Loucy (cell line): Measurements from ENCODE around the gene CYTIP.
"Not testable (repeated sequence)": the region's sequence is repeated elsewhere in the genome, so short reads cannot be mapped to it uniquely, and the experiment has no call there.

Experiments used
- H2AFZ ChIP-seq: fragments of 200-600 bp; sonication (generic); 2 replicates; pipeline ENCODE4 v1.6.0; 2016; ENCODE audit warnings: antibody characterized with exemption, mild to moderate bottlenecking, low read length, moderate library complexity
- H3F3A ChIP-seq: fragments of 200-600 bp; 2 replicates; pipeline ENCODE4 v1.6.0; 2016; ENCODE audit warnings: antibody characterized with exemption, low read depth, mild to moderate bottlenecking
- H3K27me3 ChIP-seq: fragments of 200-600 bp; sonication (generic); 2 replicates; pipeline ENCODE4 v1.6.1; 2014; ENCODE audit warnings: low read length, mild to moderate bottlenecking; ENCODE audit not compliant: insufficient read depth, poor library complexity, severe bottlenecking
- H3K36me3 ChIP-seq: fragments of 200-600 bp; sonication (generic); 2 replicates; pipeline ENCODE4 v1.6.1; 2016; ENCODE audit warnings: low read length; ENCODE audit not compliant: insufficient read depth
- H3K4me1 ChIP-seq: fragments of 200-600 bp; sonication (generic); 2 replicates; pipeline ENCODE4 v1.5.1; 2014; ENCODE audit warnings: low read length, mild to moderate bottlenecking; ENCODE audit not compliant: insufficient read depth, poor library complexity, severe bottlenecking
- H3K4me2 ChIP-seq: fragments of 200-600 bp; sonication (generic); 2 replicates; pipeline ENCODE4 v1.6.0; 2014; ENCODE audit warnings: antibody characterized with exemption, low read length, low read depth, mild to moderate bottlenecking; ENCODE audit not compliant: poor library complexity, severe bottlenecking
- H3K4me3 ChIP-seq: fragments of 200-600 bp; sonication (generic); 2 replicates; pipeline ENCODE4 v1.5.1; 2014; ENCODE audit warnings: low read length, mild to moderate bottlenecking, mixed read lengths; ENCODE audit not compliant: poor library complexity, severe bottlenecking
- H3K79me2 ChIP-seq: fragments of 200-600 bp; sonication (generic); 2 replicates; pipeline ENCODE4 v1.6.1; 2014; ENCODE audit warnings: low read length; ENCODE audit not compliant: insufficient read depth
- H3K9ac ChIP-seq: fragments of 200-600 bp; sonication (generic); 2 replicates; pipeline ENCODE4 v1.6.0; 2014; ENCODE audit warnings: mild to moderate bottlenecking, low read depth, low read length, moderate library complexity; ENCODE audit not compliant: poor library complexity, severe bottlenecking
- H3K9me2 ChIP-seq: fragments of 200-600 bp; sonication (generic); replicated peaks from 2 replicates; pipeline ENCODE4 v1.6.1; 2016; ENCODE audit warnings: low read depth, low read length, mixed read lengths
- H3K9me3 ChIP-seq: fragments of 200-600 bp; sonication (generic); 2 replicates; pipeline ENCODE4 v1.6.1; 2014; ENCODE audit warnings: mild to moderate bottlenecking, antibody characterized with exemption, low read length, low read depth; ENCODE audit not compliant: insufficient read depth
- H4K20me1 ChIP-seq: fragments of 200-600 bp; sonication (generic); 2 replicates; pipeline ENCODE4 v1.6.0; 2014; ENCODE audit warnings: antibody characterized with exemption, low read length, mild to moderate bottlenecking; ENCODE audit not compliant: insufficient read depth, poor library complexity, severe bottlenecking
- EZH2phosphoT487 ChIP-seq: fragments of 200-600 bp; IDR thresholded peaks from 2 replicates; pipeline ENCODE4 v1.6.1; 2018; ENCODE audit warnings: antibody characterized with exemption, mild to moderate bottlenecking, moderate library complexity, borderline replicate concordance
- TF ChIP-seq, protein P1 (sequence below): fragments of 200-600 bp; sonication (generic); conservative IDR thresholded peaks from 2 replicates; pipeline ENCODE4 v1.5.1; 2014; ENCODE audit warnings: mild to moderate bottlenecking, antibody characterized with exemption, low read length

The CYTIP gene

DNA sequence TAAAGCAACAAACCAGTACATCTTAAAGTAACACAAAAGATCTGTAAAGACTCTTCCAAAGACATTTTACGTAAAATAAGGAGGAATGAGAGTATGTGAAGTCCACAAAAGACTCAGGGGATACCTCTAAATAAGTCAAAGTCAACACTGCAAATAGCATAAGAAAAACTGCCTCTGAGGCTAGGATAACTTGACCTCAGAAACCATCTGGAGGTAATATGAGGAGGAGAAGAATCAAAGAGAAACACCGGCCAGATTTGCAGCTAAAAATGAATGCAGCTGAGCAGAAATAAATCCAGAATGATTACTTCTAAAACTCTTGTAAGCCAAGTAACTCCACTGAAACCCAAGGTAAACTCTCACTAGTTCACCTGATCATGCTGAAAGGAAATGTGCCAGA, 66.0 kb downstream of the CYTIP start:
- no peaks in the 10 kb centered on the region for H3K36me3 ChIP-seq
- H3K4me1 ChIP-seq, result no peaks in the 10 kb centered on the region
- H3K4me2 ChIP-seq, result no peak overlapping the region
- no peak overlapping the region for H2AFZ ChIP-seq
- no peaks in the 10 kb centered on the region for H3F3A ChIP-seq
- no peaks in the 10 kb centered on the region for H3K27me3 ChIP-seq
- H3K79me2 ChIP-seq, result no peaks in the 10 kb centered on the region
- H4K20me1 ChIP-seq, result no peaks in the 10 kb centered on the region
- no peak for TF ChIP-seq EZH2phosphoT487
- TF ChIP-seq, protein P1, sequence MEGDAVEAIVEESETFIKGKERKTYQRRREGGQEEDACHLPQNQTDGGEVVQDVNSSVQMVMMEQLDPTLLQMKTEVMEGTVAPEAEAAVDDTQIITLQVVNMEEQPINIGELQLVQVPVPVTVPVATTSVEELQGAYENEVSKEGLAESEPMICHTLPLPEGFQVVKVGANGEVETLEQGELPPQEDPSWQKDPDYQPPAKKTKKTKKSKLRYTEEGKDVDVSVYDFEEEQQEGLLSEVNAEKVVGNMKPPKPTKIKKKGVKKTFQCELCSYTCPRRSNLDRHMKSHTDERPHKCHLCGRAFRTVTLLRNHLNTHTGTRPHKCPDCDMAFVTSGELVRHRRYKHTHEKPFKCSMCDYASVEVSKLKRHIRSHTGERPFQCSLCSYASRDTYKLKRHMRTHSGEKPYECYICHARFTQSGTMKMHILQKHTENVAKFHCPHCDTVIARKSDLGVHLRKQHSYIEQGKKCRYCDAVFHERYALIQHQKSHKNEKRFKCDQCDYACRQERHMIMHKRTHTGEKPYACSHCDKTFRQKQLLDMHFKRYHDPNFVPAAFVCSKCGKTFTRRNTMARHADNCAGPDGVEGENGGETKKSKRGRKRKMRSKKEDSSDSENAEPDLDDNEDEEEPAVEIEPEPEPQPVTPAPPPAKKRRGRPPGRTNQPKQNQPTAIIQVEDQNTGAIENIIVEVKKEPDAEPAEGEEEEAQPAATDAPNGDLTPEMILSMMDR, result no peak
- H3K4me3 ChIP-seq, result no peak overlapping the region
- no peaks in the 10 kb centered on the region; the same call in 1 of the 2 replicates for H3K9me3 ChIP-seq
- H3K9me2 ChIP-seq, result no peaks in the 10 kb centered on the region
- H3K9ac ChIP-seq, result no peak overlapping the region

DNA sequence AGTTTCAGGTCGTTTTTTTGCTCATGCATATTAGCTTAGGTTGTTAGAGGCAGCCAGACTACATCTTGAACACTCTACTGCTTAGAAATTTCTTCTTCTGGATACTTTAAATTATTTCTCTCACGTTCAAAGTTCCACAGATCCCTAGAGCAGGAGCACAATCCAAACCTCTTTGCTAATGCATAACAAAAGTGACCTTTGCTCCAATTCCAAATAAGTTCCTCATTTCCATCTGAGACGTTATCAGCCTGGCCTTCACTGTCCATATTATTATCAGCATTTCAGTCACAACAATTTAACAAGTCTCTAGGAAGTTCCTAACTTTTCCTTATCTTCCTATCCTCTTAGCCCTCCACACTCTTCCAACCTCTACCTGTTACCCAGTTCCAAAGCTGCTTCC, 67.8 kb downstream of the CYTIP start:
- Histone ChIP-seq H3K4me2 (no peak overlapping the region), H3F3A (no peaks in the 10 kb centered on the region), H3K9ac (no peak overlapping the region), H3K79me2 (no peaks in the 10 kb centered on the region), H3K27me3 (no peaks in the 10 kb centered on the region), H3K36me3 (no peaks in the 10 kb centered on the region), H3K9me3 (no peaks in the 10 kb centered on the region; the same call in 1 of the 2 replicates), H3K9me2 (no peaks in the 10 kb centered on the region), H4K20me1 (no peaks in the 10 kb centered on the region), H3K4me1 (no peaks in the 10 kb centered on the region), H2AFZ (no peak overlapping the region), H3K4me3 (no peak overlapping the region)
- TF ChIP-seq, protein P1, result no peak
- no peak for TF ChIP-seq EZH2phosphoT487

DNA sequence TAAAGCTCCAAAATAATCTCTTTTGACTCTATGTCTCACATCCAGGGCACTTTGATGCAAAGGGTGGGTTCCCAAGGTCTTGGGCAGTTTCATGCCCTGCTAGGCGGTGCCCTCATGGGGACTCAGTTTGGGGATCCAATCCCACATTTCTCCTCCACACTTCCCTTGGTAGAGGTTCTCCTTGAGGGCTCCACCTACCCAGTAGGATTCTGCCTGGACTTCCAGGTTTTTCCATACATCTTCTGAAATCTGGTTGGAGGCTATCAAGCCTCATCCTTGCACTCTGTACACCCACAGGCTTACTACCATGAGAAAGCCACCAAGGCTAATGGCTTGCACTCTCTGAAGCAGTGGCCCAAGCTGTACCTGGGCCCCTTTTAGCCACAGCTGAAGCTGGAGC, 68.5 kb downstream of the CYTIP start:
- no peaks in the 10 kb centered on the region for H4K20me1 ChIP-seq
- H3K4me2 ChIP-seq, result no peak overlapping the region
- H3K4me1 ChIP-seq, result no peaks in the 10 kb centered on the region
- H2AFZ ChIP-seq, result no peak overlapping the region
- no peaks in the 10 kb centered on the region for H3K27me3 ChIP-seq
- H3K4me3 ChIP-seq, result no peak overlapping the region
- no peak for TF ChIP-seq EZH2phosphoT487
- TF ChIP-seq, protein P1, result no peak
- no peaks in the 10 kb centered on the region for H3F3A ChIP-seq
- H3K9ac ChIP-seq, result no peak overlapping the region
- no peaks in the 10 kb centered on the region for H3K36me3 ChIP-seq
- H3K79me2 ChIP-seq, result no peaks in the 10 kb centered on the region
- no peaks in the 10 kb centered on the region for H3K9me2 ChIP-seq
- H3K9me3 ChIP-seq, result no peaks in the 10 kb centered on the region; the same call in 1 of the 2 replicates

DNA sequence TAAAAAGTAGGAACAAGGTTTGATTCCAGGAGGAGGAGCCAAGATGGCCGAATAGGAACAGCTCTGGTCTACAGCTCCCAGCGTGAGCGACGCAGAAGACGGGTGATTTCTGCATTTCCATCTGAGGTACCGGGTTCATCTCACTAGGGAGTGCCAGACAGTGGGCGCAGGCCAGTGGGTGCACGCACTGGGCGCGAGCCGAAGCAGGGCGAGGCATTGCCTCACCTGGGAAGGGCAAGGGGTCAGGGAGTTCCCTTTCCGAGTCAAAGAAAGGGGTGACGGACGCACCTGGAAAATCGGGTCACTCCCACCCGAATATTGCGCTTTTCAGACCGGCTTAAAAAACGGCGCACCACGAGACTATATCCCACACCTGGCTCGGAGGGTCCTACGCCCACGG, 75.4 kb downstream of the CYTIP start:
- not testable (repeated sequence) for H3K9me3 ChIP-seq, H3K9ac ChIP-seq, H3K9me2 ChIP-seq, H3K79me2 ChIP-seq, H4K20me1 ChIP-seq, H3K27me3 ChIP-seq, H3K36me3 ChIP-seq, H2AFZ ChIP-seq, H3K4me2 ChIP-seq, H3F3A ChIP-seq, H3K4me1 ChIP-seq, H3K4me3 ChIP-seq
